SU-DHL-6 (cell line): ENCODE results near the gene HLA-DMB.

Experiments used
- H2AFZ ChIP-seq: fragments of 200-600 bp; sonication (generic); 2 replicates; pipeline ENCODE4 v1.6.1; 2014; ENCODE audit warnings: low read depth, mild to moderate bottlenecking, moderate library complexity, mixed read lengths, antibody characterized with exemption, low read length; ENCODE audit not compliant: severe bottlenecking
- H3F3A ChIP-seq: fragments of 200-600 bp; shearing (Covaris generic); 2 replicates; pipeline ENCODE4 v1.6.0; 2016; ENCODE audit warnings: antibody characterized with exemption, mild to moderate bottlenecking; ENCODE audit not compliant: insufficient read depth
- H3K27ac ChIP-seq: fragments of 200-600 bp; sonication (generic); 2 replicates; pipeline ENCODE4 v1.5.1; 2016; ENCODE audit warnings: low read depth, mild to moderate bottlenecking, low read length, moderate library complexity, mixed read lengths
- H3K27me3 ChIP-seq: fragments of 200-600 bp; sonication (generic), shearing (Covaris generic); 2 replicates; pipeline ENCODE4 v1.6.0; 2014; ENCODE audit warnings: mild to moderate bottlenecking, low read length
- H3K36me3 ChIP-seq: fragments of 200-600 bp; sonication (generic); 2 replicates; pipeline ENCODE4 v1.6.1; 2014; ENCODE audit warnings: mild to moderate bottlenecking, low read length, mixed read lengths
- H3K4me2 ChIP-seq: fragments of 300-600, 200-600 bp; shearing (Covaris generic), sonication (generic); 2 replicates; pipeline ENCODE4 v1.6.0; 2014; ENCODE audit warnings: low read length, low read depth, mild to moderate bottlenecking; ENCODE audit not compliant: poor library complexity, severe bottlenecking
- H3K4me3 ChIP-seq: fragments of 200-600 bp; sonication (generic); 2 replicates; pipeline ENCODE4 v1.5.1; 2014; ENCODE audit warnings: antibody characterized with exemption, low read length, mild to moderate bottlenecking, mixed read lengths; ENCODE audit not compliant: insufficient read depth, poor library complexity, severe bottlenecking
- H3K79me2 ChIP-seq: fragments of 200-600 bp; sonication (generic); 2 replicates; pipeline ENCODE4 v1.6.1; 2014; ENCODE audit warnings: mild to moderate bottlenecking, low read length, moderate library complexity; ENCODE audit not compliant: insufficient read depth
- H3K9ac ChIP-seq: fragments of 200-600 bp; sonication (generic); 2 replicates; pipeline ENCODE4 v1.7.0; 2014; ENCODE audit warnings: mild to moderate bottlenecking, low read length
- H3K9me2 ChIP-seq: fragments of 200-600 bp; sonication (generic); replicated peaks from 2 replicates; pipeline ENCODE4 v1.6.1; 2014; ENCODE audit warnings: low read length; ENCODE audit not compliant: insufficient read depth
- H3K9me3 ChIP-seq: fragments of 200-600 bp; sonication (generic); 2 replicates; pipeline ENCODE4 v1.6.1; 2014; ENCODE audit warnings: low read length, mixed read lengths; ENCODE audit not compliant: insufficient read depth
- H4K20me1 ChIP-seq: fragments of 200-600 bp; sonication (generic); 2 replicates; pipeline ENCODE4 v1.6.1; 2014; ENCODE audit warnings: low read depth, mild to moderate bottlenecking, antibody characterized with exemption, low read length, moderate library complexity, mixed read lengths
- CTCF ChIP-seq: fragments of 200-600 bp; sonication (generic); IDR thresholded peaks from one replicate; pipeline ENCODE4 v1.5.1; 2017; ENCODE audit warnings: antibody characterized with exemption, mild to moderate bottlenecking, low read length, moderate library complexity; ENCODE audit not compliant: insufficient read depth, poor library complexity, severe bottlenecking
- EZH2phosphoT487 ChIP-seq: fragments of 200-600 bp; sonication (generic), shearing (Covaris generic); conservative IDR thresholded peaks from 2 replicates; pipeline ENCODE4 v1.6.1; 2018; ENCODE audit warnings: mild to moderate bottlenecking, antibody characterized with exemption, low read length, moderate library complexity, mixed read lengths

HLA-DMB gene

GRCh38 chr6:32905078-32905477 lies 35.8 kb downstream of the HLA-DMB start:
- H3K79me2 ChIP-seq, result no peaks in the 10 kb centered on the region
- H3K9me2 ChIP-seq, result no peaks in the 10 kb centered on the region
- H3F3A ChIP-seq, result peaks cover 8% of the 10 kb centered on the region; the same call in 1 of the 2 replicates
- H3K27ac ChIP-seq, result no peak overlapping the region
- TF ChIP-seq EZH2phosphoT487 (no peak), CTCF (no peak)
- no peaks in the 10 kb centered on the region for H3K27me3 ChIP-seq
- 0 out of 2 replicates have a peak, but pooled peaks cover 4% of the 10 kb centered on the region for H4K20me1 ChIP-seq
- peaks cover 15% of the 10 kb centered on the region for H3K36me3 ChIP-seq
- H3K4me3 ChIP-seq, result no peak overlapping the region
- H3K9me3 ChIP-seq, result no peaks in the 10 kb centered on the region
- no peak overlapping the region for H3K4me2 ChIP-seq
- H2AFZ ChIP-seq, result no peak overlapping the region
- H3K9ac ChIP-seq, result no peak overlapping the region

- 0 out of 2 replicates have a peak, but pooled peaks cover 8% of the 10 kb centered on the region for H4K20me1 ChIP-seq
- H3K27me3 ChIP-seq, result no peaks in the 10 kb centered on the region
- H3K36me3 ChIP-seq, result peaks cover 19% of the 10 kb centered on the region
- no peak overlapping the region for H3K4me2 ChIP-seq
- no peak for TF ChIP-seq EZH2phosphoT487
- TF ChIP-seq CTCF, result no peak
- peaks cover 6% of the 10 kb centered on the region for H3K79me2 ChIP-seq
- no peak overlapping the region for H3K4me3 ChIP-seq
- no peaks in the 10 kb centered on the region for H3K9me3 ChIP-seq
- H3K9ac ChIP-seq, result no peak overlapping the region
- no peaks in the 10 kb centered on the region for H3K9me2 ChIP-seq
- no peak overlapping the region for H3K27ac ChIP-seq
- no peak overlapping the region for H2AFZ ChIP-seq
- H3F3A ChIP-seq, result peaks cover 7% of the 10 kb centered on the region
Observed at GRCh38 chr6:32903952-32904351, 36.9 kb downstream of the HLA-DMB start.

GRCh38 chr6:32895006-32895345 lies 45.9 kb downstream of the HLA-DMB start:
- peak overlapping the region; percentile 82 for H3K4me3 ChIP-seq
- H3K9ac ChIP-seq, result peak overlapping the region; percentile 78
- peak overlapping the region; percentile 88 for H2AFZ ChIP-seq
- no peaks in the 10 kb centered on the region for H3K27me3 ChIP-seq
- peak overlapping the region; percentile 60 for H3K4me2 ChIP-seq
- H4K20me1 ChIP-seq, result peaks cover 3% of the 10 kb centered on the region; the same call in 1 of the 2 replicates
- no peak for TF ChIP-seq CTCF
- no peak for TF ChIP-seq EZH2phosphoT487
- H3F3A ChIP-seq, result peaks cover 23% of the 10 kb centered on the region
- peaks cover 8% of the 10 kb centered on the region; the same call in 1 of the 2 replicates for H3K36me3 ChIP-seq
- H3K9me3 ChIP-seq, result no peaks in the 10 kb centered on the region
- H3K27ac ChIP-seq, result peak overlapping the region; percentile 55
- peaks cover 41% of the 10 kb centered on the region for H3K79me2 ChIP-seq
- H3K9me2 ChIP-seq, result no peaks in the 10 kb centered on the region
